Fibroblast of lung (primary cell): ENCODE results near the gene ST8SIA4. TPM values are rescaled to one million over a fixed set of nuclear protein-coding genes. Genes with fewer than 3 reads are reported as not detected.

ENCODE experiments used
- DNase-seq, 2 donors: peaks; one replicate each; pipeline versions ENCODE4 v3.0.0 to v3.0.0-alpha.2; 2010; ENCODE audit warnings: low read depth in 2 of 2
- H2AFZ ChIP-seq: 2 replicates; pipeline ENCODE4 v1.5.1; 2012; ENCODE audit warnings: low read length, control low read depth, inconsistent platforms
- H3K27ac ChIP-seq: 2 replicates; pipeline ENCODE4 v1.5.1; 2011; ENCODE audit warnings: low read length, control low read depth; ENCODE audit not compliant: insufficient read depth
- H3K27me3 ChIP-seq: 2 replicates; pipeline ENCODE4 v1.5.1; 2011; ENCODE audit warnings: mild to moderate bottlenecking, low read length; ENCODE audit not compliant: control insufficient read depth, insufficient read depth
- H3K36me3 ChIP-seq: 2 replicates; pipeline ENCODE4 v1.5.1; 2011; ENCODE audit warnings: low read length; ENCODE audit not compliant: control insufficient read depth, insufficient read depth
- H3K4me1 ChIP-seq: 2 replicates; pipeline ENCODE4 v1.5.1; 2011; ENCODE audit warnings: low read length; ENCODE audit not compliant: control insufficient read depth, insufficient read depth; ENCODE audit errors: extremely low read depth
- H3K4me2 ChIP-seq: 2 replicates; pipeline ENCODE4 v1.5.1; 2011; ENCODE audit warnings: low read length, control low read depth; ENCODE audit not compliant: insufficient read depth; ENCODE audit errors: extremely low read depth
- H3K4me3 ChIP-seq, 4 experiments: fragments of 200-600 bp in 1 of 4; sonication (generic) in 1 of 4; replicated peaks in 1 of 4; 2 replicates each; pipeline ENCODE4 v1.5.1; 2011 to 2016; ENCODE audit warnings: low read length in 4 of 4, low read depth in 3 of 4, mild to moderate bottlenecking in 3 of 4, control low read depth in 2 of 4, inconsistent platforms in 1 of 4, mixed read lengths in 1 of 4; ENCODE audit not compliant: insufficient read depth in 1 of 4; ENCODE audit errors: control extremely low read depth in 1 of 4
- H3K79me2 ChIP-seq: 2 replicates; pipeline ENCODE4 v1.5.1; 2012; ENCODE audit warnings: mild to moderate bottlenecking, low read length, inconsistent platforms; ENCODE audit not compliant: control insufficient read depth, insufficient read depth
- H3K9ac ChIP-seq: 2 replicates; pipeline ENCODE4 v1.5.1; 2011; ENCODE audit warnings: mild to moderate bottlenecking, low read length, control low read depth; ENCODE audit not compliant: insufficient read depth
- H3K9me3 ChIP-seq: 2 replicates; pipeline ENCODE4 v1.5.1; 2012; ENCODE audit warnings: low read depth, low read length; ENCODE audit not compliant: control insufficient read depth, insufficient read depth
- H4K20me1 ChIP-seq: 2 replicates; pipeline ENCODE4 v1.5.1; 2011; ENCODE audit warnings: low read length; ENCODE audit not compliant: control insufficient read depth, insufficient read depth; ENCODE audit errors: extremely low read depth
- EZH2 ChIP-seq: IDR thresholded peaks from 2 replicates; pipeline ENCODE4 v1.5.1; 2012; ENCODE audit warnings: low read length, control low read depth, mild to moderate bottlenecking; ENCODE audit errors: missing control alignments
- polyA plus RNA-seq, 2 donors: library from polyadenylated mRNA; depleted of rRNA in 1 of 2; stranded (reverse) in 1 of 2; unstranded in 1 of 2; fragments of >200 nt; gene quantifications; 2 replicates each; pipeline ENCODE4 v1.2.1, GENCODE V29; 2011 to 2012; ENCODE audit warnings: missing spikeins in 1 of 2
- total RNA-seq: library from RNA; depleted of rRNA; stranded (reverse); fragments of >200 nt; gene quantifications from 2 replicates; pipeline ENCODE4 v1.2.1, GENCODE V29; 2014
- TF ChIP-seq, protein P1 (sequence below), 2 donors: IDR thresholded peaks in 1 of 2; conservative IDR thresholded peaks in 1 of 2; 1 replicate in 1 of 2; 2 replicates in 1 of 2; pipeline ENCODE4 v1.5.1; 2011 to 2012; ENCODE audit warnings: low read length in 2 of 2, control low read depth in 1 of 2, inconsistent platforms in 1 of 2, low read depth in 1 of 2, mild to moderate bottlenecking in 1 of 2

ST8SIA4 gene
- total and polyA plus RNA-seq, 2 donors (not counting 1 experiment from before 2014, with no cell fraction given): 0.02 to 0.33 TPM

GRCh38 chr5:100842080-100842479 is 61.0 kb downstream of the ST8SIA4 start:
- Histone ChIP-seq H3K9ac (no peak overlapping the region), H3K27ac (no peak overlapping the region), H3K27me3 (no peaks in the 10 kb centered on the region), H3K36me3 (no peaks in the 10 kb centered on the region), H3K4me2 (no peak overlapping the region), H3K79me2 (no peaks in the 10 kb centered on the region), H3K4me1 (no peaks in the 10 kb centered on the region), H4K20me1 (no peaks in the 10 kb centered on the region), H2AFZ (no peak overlapping the region), H3K9me3 (no peaks in the 10 kb centered on the region), H3K4me3 (no peak overlapping the region)
- TF ChIP-seq, protein P1, sequence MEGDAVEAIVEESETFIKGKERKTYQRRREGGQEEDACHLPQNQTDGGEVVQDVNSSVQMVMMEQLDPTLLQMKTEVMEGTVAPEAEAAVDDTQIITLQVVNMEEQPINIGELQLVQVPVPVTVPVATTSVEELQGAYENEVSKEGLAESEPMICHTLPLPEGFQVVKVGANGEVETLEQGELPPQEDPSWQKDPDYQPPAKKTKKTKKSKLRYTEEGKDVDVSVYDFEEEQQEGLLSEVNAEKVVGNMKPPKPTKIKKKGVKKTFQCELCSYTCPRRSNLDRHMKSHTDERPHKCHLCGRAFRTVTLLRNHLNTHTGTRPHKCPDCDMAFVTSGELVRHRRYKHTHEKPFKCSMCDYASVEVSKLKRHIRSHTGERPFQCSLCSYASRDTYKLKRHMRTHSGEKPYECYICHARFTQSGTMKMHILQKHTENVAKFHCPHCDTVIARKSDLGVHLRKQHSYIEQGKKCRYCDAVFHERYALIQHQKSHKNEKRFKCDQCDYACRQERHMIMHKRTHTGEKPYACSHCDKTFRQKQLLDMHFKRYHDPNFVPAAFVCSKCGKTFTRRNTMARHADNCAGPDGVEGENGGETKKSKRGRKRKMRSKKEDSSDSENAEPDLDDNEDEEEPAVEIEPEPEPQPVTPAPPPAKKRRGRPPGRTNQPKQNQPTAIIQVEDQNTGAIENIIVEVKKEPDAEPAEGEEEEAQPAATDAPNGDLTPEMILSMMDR (conservative IDR thresholded peaks at IDR 0.05 in 1 of 2, IDR thresholded peaks at IDR 0.05 in 1 of 2; ENCODE audit: low read depth in 1 of 2, low read length in 2 of 2): no peak
- TF ChIP-seq EZH2: no peak
- DNase-seq: no peak

GRCh38 chr5:100841358-100842076 is 61.6 kb downstream of the ST8SIA4 start:
- DNase-seq: peak in 1 of 2 donors; percentile 60
- no peaks in the 10 kb centered on the region for H3K27me3 ChIP-seq
- H3K4me1 ChIP-seq: no peaks in the 10 kb centered on the region
- no peak overlapping the region for H3K9ac ChIP-seq
- no peaks in the 10 kb centered on the region for H3K79me2 ChIP-seq
- H2AFZ ChIP-seq: no peak overlapping the region
- no peak overlapping the region for H3K4me3 ChIP-seq
- no peak overlapping the region for H3K27ac ChIP-seq
- no peak overlapping the region for H3K4me2 ChIP-seq
- H4K20me1 ChIP-seq: no peaks in the 10 kb centered on the region
- no peaks in the 10 kb centered on the region for H3K36me3 ChIP-seq
- TF ChIP-seq EZH2: no peak
- H3K9me3 ChIP-seq: no peaks in the 10 kb centered on the region

- Histone ChIP-seq H3K36me3 (no peaks in the 10 kb centered on the region), H3K27me3 (no peaks in the 10 kb centered on the region), H3K4me3 (no peak overlapping the region), H3K79me2 (no peaks in the 10 kb centered on the region), H3K27ac (no peak overlapping the region), H4K20me1 (no peaks in the 10 kb centered on the region), H3K9ac (no peak overlapping the region), H2AFZ (no peak overlapping the region), H3K4me1 (no peaks in the 10 kb centered on the region), H3K9me3 (no peaks in the 10 kb centered on the region), H3K4me2 (no peak overlapping the region)
- TF ChIP-seq EZH2: no peak
- TF ChIP-seq, protein P1 (conservative IDR thresholded peaks at IDR 0.05 in 1 of 2, IDR thresholded peaks at IDR 0.05 in 1 of 2; ENCODE audit: low read depth in 1 of 2, low read length in 2 of 2): no peak
- DNase-seq: no peak
Measured at GRCh38 chr5:100840789-100841188, 62.3 kb downstream of the ST8SIA4 start.
